Left ventricle myocardium inferior (tissue), 1 donor: ENCODE results near the gene GSX1. TPM values are rescaled to one million over a fixed set of nuclear protein-coding genes. Genes with fewer than 3 reads are reported as not detected.
A peak's percentile ranks its signal among the peaks of the same experiment; 100 is the strongest.

Experiments
- DNase-seq: peaks from one replicate; pipeline ENCODE4 v3.0.0-alpha.2; 2020
- H3K27ac ChIP-seq: fragments of 200-600 bp; replicated peaks from 2 replicates; pipeline ENCODE4 v1.8.0; 2021
- H3K27me3 ChIP-seq: fragments of 200-600 bp; 2 replicates; pipeline ENCODE4 v1.8.0; 2021; ENCODE audit warnings: low read depth
- H3K36me3 ChIP-seq: fragments of 200-600 bp; 2 replicates; pipeline ENCODE4 v1.8.0; 2021
- H3K4me1 ChIP-seq: fragments of 200-600 bp; 2 replicates; pipeline ENCODE4 v1.8.0; 2021
- H3K4me3 ChIP-seq: fragments of 200-600 bp; 2 replicates; pipeline ENCODE4 v1.8.0; 2021; ENCODE audit warnings: mild to moderate bottlenecking, moderate library complexity
- H3K9me3 ChIP-seq: fragments of 200-600 bp; replicated peaks from 2 replicates; pipeline ENCODE4 v1.8.0; 2021
- CTCF ChIP-seq: fragments of 200-600 bp; IDR thresholded peaks from 2 replicates; pipeline ENCODE4 v1.8.0; 2021; ENCODE audit warnings: antibody characterized with exemption, mild to moderate bottlenecking, borderline replicate concordance
- intact Hi-C: fragments of 100-400 bp; cut with micrococcal nuclease; formaldehyde crosslinking; loops from one replicate; pipeline ENCODE4 v1.11.0; 2022
- total RNA-seq: library from RNA; stranded (reverse); fragmentation: NEBNext Ultra II Directional; extraction: Animal tissue kit (Norgen Biotek cat#: 25700); gene quantifications from one replicate; pipeline ENCODE4 v1.2.1, GENCODE V29; 2021
- donor health status: DM: no; HTN: yes; CAD: no; lungs with severe emphysema.

The GSX1 gene
- total RNA-seq, 1 donor from 2014 or later = not detected

GRCh38 chr13:27825072-27825471 is 32.8 kb downstream of the GSX1 start:
- intact Hi-C loops = loop anchor here (5.0 kb wide), 2 partner anchors 293 to 453 kb away; no protein-coding TSS in a partner anchor
- Histone ChIP-seq H3K36me3 (no peaks in the 10 kb centered on the region), H3K9me3 (no peaks in the 10 kb centered on the region), H3K4me3 (no peak overlapping the region), H3K4me1 (peaks cover 14% of the 10 kb centered on the region), H3K27ac (no peak overlapping the region), H3K27me3 (peaks cover 96% of the 10 kb centered on the region)
- no peak for DNase-seq
- TF ChIP-seq CTCF = no peak

GRCh38 chr13:27826379-27827353 is 34.4 kb downstream of the GSX1 start:
- intact Hi-C loops = loop anchor here (5.0 kb wide), 2 partner anchors 294 to 454 kb away; no protein-coding TSS in a partner anchor
- peak overlapping the region; percentile 48 for H3K4me3 ChIP-seq

GRCh38 chr13:27827646-27828045 is 35.4 kb downstream of the GSX1 start:
- intact Hi-C loops = loop anchor here (5.0 kb wide), 2 partner anchors 295 to 455 kb away; no protein-coding TSS in a partner anchor
- H3K27me3 ChIP-seq = peaks cover 96% of the 10 kb centered on the region
- no peak overlapping the region for H3K4me3 ChIP-seq
- no peak for DNase-seq
- H3K36me3 ChIP-seq = no peaks in the 10 kb centered on the region
- H3K4me1 ChIP-seq = peaks cover 17% of the 10 kb centered on the region
- no peak overlapping the region for H3K27ac ChIP-seq
- no peaks in the 10 kb centered on the region for H3K9me3 ChIP-seq
- no peak for TF ChIP-seq CTCF

More at GRCh38 chr13:27826379-27827353, 34.4 kb downstream of the GSX1 start:
- Histone ChIP-seq H3K36me3 (no peaks in the 10 kb centered on the region), H3K27me3 (peaks cover 96% of the 10 kb centered on the region), H3K27ac (no peak overlapping the region), H3K4me1 (peaks cover 17% of the 10 kb centered on the region), H3K9me3 (no peaks in the 10 kb centered on the region)
- DNase-seq = peak; percentile 76
- TF ChIP-seq CTCF = no peak

GRCh38 chr13:27830010-27830409 is 37.7 kb downstream of the GSX1 start:
- no peaks in the 10 kb centered on the region for H3K36me3 ChIP-seq
- TF ChIP-seq CTCF = peak; percentile 97
- intact Hi-C loops = loop anchor here (5.0 kb wide), 1 partner anchor 152 kb away; no protein-coding TSS in a partner anchor
- H3K27ac ChIP-seq = no peak overlapping the region
- H3K9me3 ChIP-seq = no peaks in the 10 kb centered on the region
- H3K4me1 ChIP-seq = peaks cover 17% of the 10 kb centered on the region
- peak; percentile 38 for DNase-seq
- H3K27me3 ChIP-seq = peaks cover 96% of the 10 kb centered on the region
- H3K4me3 ChIP-seq = peak overlapping the region; percentile 43

GRCh38 chr13:27833206-27833605 is 40.9 kb downstream of the GSX1 start:
- intact Hi-C loops = loop anchor here (5.0 kb wide), 1 partner anchor 149 kb away; no protein-coding TSS in a partner anchor
- no peak for TF ChIP-seq CTCF
- H3K4me1 ChIP-seq = peaks cover 8% of the 10 kb centered on the region
- no peak overlapping the region for H3K4me3 ChIP-seq
- no peak for DNase-seq
- no peaks in the 10 kb centered on the region for H3K9me3 ChIP-seq
- no peaks in the 10 kb centered on the region for H3K36me3 ChIP-seq
- peaks cover 100% of the 10 kb centered on the region for H3K27me3 ChIP-seq
- no peak overlapping the region for H3K27ac ChIP-seq
